NT2/D1 (cell line): ENCODE measurements around the gene SEL1L3.

Source experiments
- SUZ12 ChIP-seq: IDR thresholded peaks from 2 replicates; pipeline ENCODE4 v1.6.1; 2011; ENCODE audit not compliant: insufficient read length, insufficient read depth; ENCODE audit errors: extremely low read depth
- YY1 ChIP-seq: IDR thresholded peaks from 2 replicates; pipeline ENCODE4 v1.6.1; 2011; ENCODE audit not compliant: insufficient read length, insufficient read depth

GRCh38 chr4:25810461-25811373 lies 52.1 kb downstream of the SEL1L3 start:
- no peak for TF ChIP-seq YY1
- TF ChIP-seq SUZ12: no peak
